Hair follicular keratinocyte (primary cell): Measurements from ENCODE around the gene ABCA7. TPM values are rescaled to one million over a fixed set of nuclear protein-coding genes. Genes with fewer than 3 reads are reported as not detected.

Experiments used
- total RNA-seq: library from RNA; depleted of rRNA; stranded (reverse); fragments of >200 nt; gene quantifications from 2 replicates; pipeline ENCODE4 v1.2.3, GENCODE V29; 2015

The ABCA7 gene
- total RNA-seq, result 14.0 and 24.3 TPM in 2 replicates

GRCh38 chr19:1039646-1040475 is at the start of gene ABCA7:
ABCA7 (plus strand) TSS chr19:1040107; CDS start chr19:1041362, 1,255 bp downstream.

DNA sequence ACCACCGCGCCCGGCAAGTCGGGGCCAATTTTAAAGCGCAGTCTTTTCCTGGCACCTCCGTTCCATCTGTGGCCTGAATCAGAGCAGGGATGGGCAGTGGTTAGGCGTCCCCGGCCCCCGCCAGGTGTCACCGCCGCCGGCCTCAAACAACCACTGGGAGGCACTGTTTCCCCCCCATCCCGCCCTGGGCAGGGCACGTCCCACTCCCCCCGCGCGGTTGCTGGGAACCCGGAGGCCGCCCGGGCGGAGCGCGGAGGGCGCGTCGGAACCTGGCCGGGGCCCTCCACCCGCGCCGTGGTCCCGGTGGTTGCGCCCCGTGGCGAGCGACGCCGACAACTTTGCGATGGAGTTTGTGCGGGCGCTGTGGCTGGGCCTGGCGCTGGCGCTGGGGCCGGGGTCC is 39.8 kb upstream of the ABCA7 start, which contains the start of gene GRIN3B:
Gene GRIN3B, plus strand, starts transcription at position 325 of the 400 bp plus-strand sequence. Its CDS starts 19 bp downstream, at position 344.

DNA sequence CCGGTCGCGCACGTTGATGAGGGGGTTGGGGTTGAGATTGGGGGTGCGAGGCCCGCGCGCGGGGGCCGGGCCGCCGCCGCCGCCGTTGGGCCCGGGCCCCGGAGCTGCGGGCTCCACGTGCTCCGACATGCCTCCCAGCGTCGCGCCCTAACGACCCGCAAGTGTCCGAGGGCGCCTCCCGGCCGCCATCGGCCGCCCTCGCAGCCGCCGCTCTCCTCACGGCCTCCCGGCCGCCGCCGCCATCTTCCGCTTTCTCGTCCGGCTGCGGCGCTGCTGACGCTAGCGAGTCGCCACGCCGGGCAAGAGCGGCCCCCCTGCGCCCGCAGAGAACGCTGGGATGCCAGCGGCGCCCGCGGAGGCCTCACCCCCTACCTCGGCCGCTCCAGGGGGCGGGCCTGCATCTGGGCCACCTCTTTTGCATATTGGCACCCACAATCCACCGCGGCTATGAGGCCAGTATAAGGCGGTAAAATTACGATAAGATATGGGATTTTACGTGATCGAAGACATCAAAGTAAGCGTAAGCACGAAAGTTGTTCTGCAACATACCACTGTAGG is 19.0 kb upstream of the ABCA7 start, which contains the start of gene TMEM259:
Gene TMEM259, minus strand, starts transcription at position 256 of the 558 bp plus-strand sequence. Its CDS starts 127 bp downstream, at position 129.

GRCh38 chr19:1025960-1026782 is 13.7 kb upstream of the ABCA7 start, which contains the start of gene CNN2:
CNN2 (plus strand) TSS chr19:1026608; CDS start chr19:1026662, 54 bp downstream.

GRCh38 chr19:1066748-1067340 is 26.9 kb downstream of the ABCA7 start, which contains the start of gene ARHGAP45:
ARHGAP45 (plus strand) TSS chr19:1067167; CDS start chr19:1067406, 239 bp downstream.

DNA sequence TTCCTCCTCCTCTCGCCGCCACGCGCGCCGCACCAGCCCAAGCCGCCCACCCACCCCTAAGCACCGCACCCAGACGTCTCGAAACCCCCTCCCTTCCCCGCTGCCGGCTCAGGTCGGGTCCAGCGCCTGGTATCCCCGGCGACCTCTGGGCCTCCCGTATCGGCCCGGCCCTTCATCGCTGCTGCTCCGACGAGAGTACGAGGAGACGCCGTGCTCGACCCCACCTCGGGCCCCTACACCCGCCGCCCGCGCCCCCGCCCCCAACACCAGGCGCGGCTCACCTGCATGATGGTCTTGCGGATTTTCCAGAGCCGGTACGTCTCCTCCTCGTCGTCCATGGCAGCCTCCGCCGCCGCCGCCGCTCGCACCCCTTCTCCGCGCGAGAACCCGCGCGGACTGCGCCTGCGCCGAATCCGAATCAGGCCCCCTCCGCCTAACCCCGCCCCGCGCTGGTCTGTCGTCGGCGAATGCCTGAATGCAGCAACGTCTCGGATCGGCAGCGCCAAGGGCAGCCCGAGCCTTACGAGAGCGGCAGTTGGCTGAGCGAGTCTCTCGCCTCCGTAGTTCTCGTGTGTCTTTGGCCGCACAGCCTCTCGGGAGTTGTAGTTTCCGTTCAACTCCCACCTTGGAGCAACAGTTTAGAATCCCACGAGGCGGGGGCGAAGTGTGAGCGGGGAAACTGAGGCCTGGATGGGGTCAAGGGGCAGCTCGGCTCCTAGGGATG is 55.2 kb downstream of the ABCA7 start, which contains the start of gene POLR2E:
Gene POLR2E, minus strand, starts transcription at position 398 of the 724 bp plus-strand sequence. Its CDS starts 60 bp downstream, at position 338.

DNA sequence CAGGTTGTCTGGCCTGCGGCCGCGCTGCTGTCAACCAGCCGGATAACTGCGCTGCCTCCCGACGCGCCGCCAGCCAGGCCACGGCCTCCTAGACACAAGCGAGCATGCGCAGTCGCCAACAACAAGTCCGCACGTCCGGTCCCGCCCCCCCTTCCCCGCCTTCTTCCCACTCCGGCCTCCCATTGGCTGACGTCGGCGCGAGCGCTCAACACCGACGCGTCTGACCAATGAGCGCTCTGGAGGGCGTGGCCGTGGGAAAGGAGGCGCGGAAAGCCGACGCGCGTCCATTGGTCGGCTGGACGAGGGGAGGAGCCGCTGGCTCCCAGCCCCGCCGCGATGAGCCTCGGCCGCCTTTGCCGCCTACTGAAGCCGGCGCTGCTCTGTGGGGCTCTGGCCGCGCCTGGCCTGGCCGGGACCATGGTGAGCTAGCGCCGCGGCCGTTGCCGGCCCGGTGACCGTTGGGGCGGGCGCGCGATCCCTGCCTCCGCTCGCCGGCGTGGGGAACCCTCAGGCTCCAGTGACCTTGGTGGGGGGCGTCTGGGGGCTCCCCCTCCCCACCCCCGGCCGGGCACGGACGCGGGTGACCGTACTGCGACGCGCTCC is 63.9 kb downstream of the ABCA7 start, which contains the start of gene GPX4:
Gene GPX4, plus strand, starts transcription at position 287 of the 603 bp plus-strand sequence. Its CDS starts 50 bp downstream, at position 337.

Other genes with a start within 250 kb of the ABCA7 start
- gene PTBP1, start 242.7 kb upstream of the ABCA7 start, total RNA-seq, result 216 and 283 TPM in 2 replicates
- 0.27 TPM in 1 of 2 replicates, not detected in the other for gene PLPPR3, start 218.2 kb upstream of the ABCA7 start, total RNA-seq
- not detected in 2 replicates for gene AZU1, start 212.3 kb upstream of the ABCA7 start, total RNA-seq
- not detected in 2 replicates for gene PRTN3, start 199.1 kb upstream of the ABCA7 start, total RNA-seq
- gene ELANE, start 187.8 kb upstream of the ABCA7 start, total RNA-seq, result not detected in 2 replicates
- 0.55 TPM in 1 of 2 replicates, not detected in the other for gene CFD, start 180.4 kb upstream of the ABCA7 start, total RNA-seq
- 33.8 and 34.7 TPM in 2 replicates for gene MED16, start 146.9 kb upstream of the ABCA7 start, total RNA-seq
- gene RNU6-9, start 146.6 kb upstream of the ABCA7 start, total RNA-seq, result not detected in 2 replicates
- 60.8 and 91.1 TPM in 2 replicates for gene R3HDM4, start 126.9 kb upstream of the ABCA7 start, total RNA-seq
- gene KISS1R, start 122.8 kb upstream of the ABCA7 start, total RNA-seq, result not detected in 2 replicates
- 4.5 and 4.8 TPM in 2 replicates for gene ARID3A, start 114.1 kb upstream of the ABCA7 start, total RNA-seq
- 68.2 and 87.6 TPM in 2 replicates for gene WDR18, start 55.8 kb upstream of the ABCA7 start, total RNA-seq
- gene GRIN3B, start 39.7 kb upstream of the ABCA7 start, total RNA-seq, result 0.95 and 2.3 TPM in 2 replicates
- 142 and 147 TPM in 2 replicates for gene TMEM259, start 19.0 kb upstream of the ABCA7 start, total RNA-seq
- not detected in 2 replicates for gene RNU6-2, start 18.6 kb upstream of the ABCA7 start, total RNA-seq
- 239 and 254 TPM in 2 replicates for gene CNN2, start 13.5 kb upstream of the ABCA7 start, total RNA-seq
- gene ARHGAP45, start 27.1 kb downstream of the ABCA7 start, total RNA-seq, result 3.2 and 5.4 TPM in 2 replicates
- 125 and 242 TPM in 2 replicates for gene POLR2E, start 55.3 kb downstream of the ABCA7 start, total RNA-seq
- gene GPX4, start 63.9 kb downstream of the ABCA7 start, total RNA-seq, result 302 and 333 TPM in 2 replicates
- gene SBNO2, start 134.2 kb downstream of the ABCA7 start, total RNA-seq, result 47.8 and 61.4 TPM in 2 replicates
- gene STK11, start 165.7 kb downstream of the ABCA7 start, total RNA-seq, result 70.8 and 101 TPM in 2 replicates
- gene CBARP, start 197.9 kb downstream of the ABCA7 start, total RNA-seq, result 2.8 and 6.2 TPM in 2 replicates
- gene ATP5F1D, start 201.6 kb downstream of the ABCA7 start, total RNA-seq, result 90.0 and 106 TPM in 2 replicates
- gene MIDN, start 208.5 kb downstream of the ABCA7 start, total RNA-seq, result 17.1 and 30.5 TPM in 2 replicates
- gene CIRBP, start 229.2 kb downstream of the ABCA7 start, total RNA-seq, result 166 and 172 TPM in 2 replicates
- gene FAM174C, start 235.4 kb downstream of the ABCA7 start, total RNA-seq, result 65.4 and 81.1 TPM in 2 replicates
- not detected in 2 replicates for gene EFNA2, start 245.8 kb downstream of the ABCA7 start, total RNA-seq